Hepatocyte (in vitro differentiated cells): ENCODE data around the gene SELENOW. TPM values are rescaled to one million over a fixed set of nuclear protein-coding genes. Genes with fewer than 3 reads are reported as not detected.
"Not testable (repeated sequence)": the region's sequence is repeated elsewhere in the genome, so short reads cannot be mapped to it uniquely, and the experiment has no call there.

Experiments
- DNase-seq: peaks from one replicate; pipeline ENCODE4 v3.0.0-alpha.2; 2016; ENCODE audit warnings: low spot score
- H2AFZ ChIP-seq: fragments of 200-600 bp; sonication (generic); 2 replicates; pipeline ENCODE4 v1.6.0; 2016; ENCODE audit warnings: antibody characterized with exemption, mild to moderate bottlenecking
- H3K27ac ChIP-seq: fragments of 200-600 bp; sonication (generic); 2 replicates; pipeline ENCODE4 v1.5.1; 2016; ENCODE audit warnings: mild to moderate bottlenecking
- H3K27me3 ChIP-seq: fragments of 200-600 bp; sonication (generic); 2 replicates; pipeline ENCODE4 v1.6.1; 2016
- H3K36me3 ChIP-seq: fragments of 200-600 bp; sonication (generic); replicated peaks from 2 replicates; pipeline ENCODE4 v1.5.1; 2016; ENCODE audit warnings: low read depth; ENCODE audit not compliant: insufficient read depth
- H3K4me1 ChIP-seq: fragments of 200-600 bp; sonication (generic); 2 replicates; pipeline ENCODE4 v1.5.1; 2016; ENCODE audit warnings: mild to moderate bottlenecking, moderate library complexity; ENCODE audit not compliant: insufficient read depth
- H3K4me2 ChIP-seq: fragments of 200-600 bp; sonication (generic); 2 replicates; pipeline ENCODE4 v1.6.0; 2016
- H3K4me3 ChIP-seq: fragments of 200-600 bp; sonication (generic); 2 replicates; pipeline ENCODE4 v1.5.1; 2016; ENCODE audit warnings: mild to moderate bottlenecking
- H3K79me2 ChIP-seq: fragments of 200-600 bp; sonication (generic); 2 replicates; pipeline ENCODE4 v1.6.0; 2017; ENCODE audit warnings: mild to moderate bottlenecking
- H3K9me2 ChIP-seq: fragments of 200-600 bp; sonication (generic); replicated peaks from 2 replicates; pipeline ENCODE4 v1.6.0; 2017; ENCODE audit warnings: mild to moderate bottlenecking; ENCODE audit not compliant: insufficient read depth
- H3K9me3 ChIP-seq: fragments of 200-600 bp; sonication (generic); 2 replicates; pipeline ENCODE4 v1.5.1; 2016; ENCODE audit warnings: low read depth, mild to moderate bottlenecking
- H4K20me1 ChIP-seq: fragments of 200-600 bp; sonication (generic); 2 replicates; pipeline ENCODE4 v1.6.0; 2016; ENCODE audit warnings: mild to moderate bottlenecking; ENCODE audit not compliant: insufficient read depth, poor library complexity, severe bottlenecking
- EZH2 ChIP-seq: fragments of 200-600 bp; sonication (generic); IDR thresholded peaks from 2 replicates; pipeline ENCODE4 v1.6.1; 2016; ENCODE audit warnings: antibody characterized with exemption, mild to moderate bottlenecking, borderline replicate concordance
- EZH2phosphoT487 ChIP-seq: fragments of 200-600 bp; sonication (generic); IDR thresholded peaks from one replicate; pipeline ENCODE4 v1.6.1; 2018; ENCODE audit warnings: antibody characterized with exemption, mild to moderate bottlenecking, low read depth, moderate library complexity; ENCODE audit not compliant: unreplicated experiment, severe bottlenecking
- WGBS: methylation state at CpG from one replicate; pipeline ENCODE4 v1.1.6; 2016; ENCODE audit warnings: low lambda C conversion rate; ENCODE audit errors: missing lambda C conversion rate; 5-methylcytosine and 5-hydroxymethylcytosine counted together
- polyA plus RNA-seq: library from polyadenylated mRNA; unstranded; fragments of >200 nt; fragmentation: Nextera tagmentation; extraction: Ambion mirVana; gene quantifications from 2 replicates; pipeline ENCODE4 v1.2.1, GENCODE V29; 2016
- total RNA-seq: library from RNA; depleted of rRNA; stranded (reverse); fragments of >200 nt; gene quantifications from 2 replicates; pipeline ENCODE4 v1.2.3, GENCODE V29; 2014
- TF ChIP-seq, protein P1 (sequence below): fragments of 200-600 bp; sonication (generic); IDR thresholded peaks from 2 replicates; pipeline ENCODE4 v1.5.1; 2016; ENCODE audit warnings: antibody characterized with exemption, mild to moderate bottlenecking; ENCODE audit not compliant: poor library complexity

The SELENOW gene
- total and polyA plus RNA-seq, 2 experiments from 2014 or later: 140 to 217 TPM

DNA sequence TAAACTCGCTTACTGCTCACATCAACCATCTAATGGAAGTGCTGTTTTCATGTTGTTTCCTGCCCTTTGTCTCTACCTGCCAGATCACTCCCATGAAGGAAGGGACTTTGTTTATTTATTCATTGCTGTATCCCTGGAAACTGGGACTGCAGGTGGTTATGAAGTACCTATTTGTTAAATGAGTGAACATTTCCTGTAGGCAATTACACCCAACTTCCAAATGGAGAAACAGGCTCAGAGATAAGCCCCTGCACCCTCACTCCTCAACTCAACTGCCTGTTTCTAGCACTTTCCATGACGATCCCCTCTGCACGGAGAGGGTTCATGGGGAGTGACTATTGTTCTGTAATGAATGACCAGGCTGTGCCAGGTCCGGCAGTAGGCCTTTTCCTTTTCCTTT, 1.9 kb upstream of the SELENOW start:
- H3K4me3 ChIP-seq: no peak overlapping the region
- H3K27ac ChIP-seq: peak overlapping the region; percentile 99
- peak; percentile 56 for DNase-seq
- no peak overlapping the region for H2AFZ ChIP-seq
- H3K9me2 ChIP-seq: no peaks in the 10 kb centered on the region
- no peaks in the 10 kb centered on the region for H3K9me3 ChIP-seq
- TF ChIP-seq EZH2phosphoT487 (no peak), EZH2 (no peak)
- TF ChIP-seq, protein P1, sequence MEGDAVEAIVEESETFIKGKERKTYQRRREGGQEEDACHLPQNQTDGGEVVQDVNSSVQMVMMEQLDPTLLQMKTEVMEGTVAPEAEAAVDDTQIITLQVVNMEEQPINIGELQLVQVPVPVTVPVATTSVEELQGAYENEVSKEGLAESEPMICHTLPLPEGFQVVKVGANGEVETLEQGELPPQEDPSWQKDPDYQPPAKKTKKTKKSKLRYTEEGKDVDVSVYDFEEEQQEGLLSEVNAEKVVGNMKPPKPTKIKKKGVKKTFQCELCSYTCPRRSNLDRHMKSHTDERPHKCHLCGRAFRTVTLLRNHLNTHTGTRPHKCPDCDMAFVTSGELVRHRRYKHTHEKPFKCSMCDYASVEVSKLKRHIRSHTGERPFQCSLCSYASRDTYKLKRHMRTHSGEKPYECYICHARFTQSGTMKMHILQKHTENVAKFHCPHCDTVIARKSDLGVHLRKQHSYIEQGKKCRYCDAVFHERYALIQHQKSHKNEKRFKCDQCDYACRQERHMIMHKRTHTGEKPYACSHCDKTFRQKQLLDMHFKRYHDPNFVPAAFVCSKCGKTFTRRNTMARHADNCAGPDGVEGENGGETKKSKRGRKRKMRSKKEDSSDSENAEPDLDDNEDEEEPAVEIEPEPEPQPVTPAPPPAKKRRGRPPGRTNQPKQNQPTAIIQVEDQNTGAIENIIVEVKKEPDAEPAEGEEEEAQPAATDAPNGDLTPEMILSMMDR: no peak
- no peaks in the 10 kb centered on the region for H3K36me3 ChIP-seq
- H3K4me2 ChIP-seq: no peak overlapping the region
- peaks cover 3% of the 10 kb centered on the region for H4K20me1 ChIP-seq
- H3K27me3 ChIP-seq: no peaks in the 10 kb centered on the region
- peaks cover 7% of the 10 kb centered on the region for H3K4me1 ChIP-seq
- peaks cover 33% of the 10 kb centered on the region for H3K79me2 ChIP-seq
- WGBS: 66% methylated on average over 4 of the region's 4 CpGs

DNA sequence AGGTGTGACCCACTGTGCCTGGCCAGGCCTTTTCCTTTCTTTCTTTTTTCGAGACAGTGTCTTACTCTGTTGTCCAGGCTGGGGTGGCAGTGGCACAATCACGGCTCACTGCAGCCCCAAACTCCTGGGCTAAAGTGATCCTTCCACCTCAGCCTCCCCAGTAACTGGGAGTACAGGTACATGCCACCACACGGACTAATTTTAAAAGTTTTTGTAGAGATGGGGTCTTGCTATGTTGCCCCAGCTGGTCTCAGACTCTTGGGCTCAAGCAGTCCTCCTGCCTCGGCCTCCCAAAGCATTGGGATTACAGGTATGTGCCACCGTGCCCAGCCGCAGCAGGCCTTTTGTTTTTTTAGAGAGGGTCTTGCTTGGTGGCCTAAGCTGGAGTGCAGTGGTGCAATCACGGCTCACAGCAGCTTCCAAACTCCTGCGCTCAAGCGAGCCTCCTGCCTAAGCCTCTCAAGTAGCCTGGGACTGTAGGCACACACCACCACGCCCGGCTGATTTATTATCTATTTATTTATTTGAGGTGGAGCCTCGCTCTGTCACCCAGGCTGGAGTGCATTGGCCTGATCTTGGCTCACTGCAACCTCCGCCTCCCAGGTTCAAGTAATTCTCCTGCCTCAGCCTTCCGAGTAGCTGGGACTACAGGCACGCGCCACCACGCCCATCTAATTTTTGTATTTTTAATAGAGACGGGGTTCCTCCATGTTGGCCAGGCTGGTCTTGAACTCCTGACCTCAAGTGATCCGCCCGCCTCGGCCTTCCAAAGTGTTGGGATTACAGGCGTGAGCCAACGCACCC, 1.1 kb upstream of the SELENOW start:
- DNase-seq, H3K4me1 ChIP-seq, H3K36me3 ChIP-seq, H3K9me2 ChIP-seq, H3K27me3 ChIP-seq, H3K9me3 ChIP-seq, H4K20me1 ChIP-seq: not testable (repeated sequence)
- Histone ChIP-seq H2AFZ (peak overlapping the region; percentile 97), H3K79me2 (peaks cover 33% of the 10 kb centered on the region), H3K4me3 (peak overlapping the region; percentile 99), H3K27ac (peak overlapping the region; percentile 99), H3K4me2 (peak overlapping the region; percentile 94)
- WGBS: 80% methylated on average over 22 of the region's 23 CpGs

DNA sequence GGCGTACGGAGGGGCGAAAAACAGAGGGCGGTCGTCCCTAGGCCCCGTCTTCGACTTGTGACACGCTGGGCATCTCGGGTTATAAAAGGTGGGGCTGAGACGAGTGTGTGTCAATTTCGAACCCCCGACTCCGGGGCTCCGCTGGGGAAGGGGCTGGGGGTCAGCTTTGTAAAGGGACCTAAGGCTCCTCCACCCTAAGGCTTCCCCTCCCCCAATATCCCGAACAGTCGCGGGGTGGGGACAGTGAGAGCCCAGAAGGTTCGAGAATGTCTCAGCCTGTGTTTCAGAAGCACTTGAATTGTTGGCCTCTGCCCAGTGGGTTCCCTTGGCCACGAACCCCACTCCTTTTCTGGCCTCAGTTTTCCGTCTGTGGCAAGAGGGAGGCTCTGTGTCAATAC, 450 bp downstream of the SELENOW start:
- H3K4me1 ChIP-seq: peaks cover 7% of the 10 kb centered on the region
- peaks cover 3% of the 10 kb centered on the region for H4K20me1 ChIP-seq
- H3K79me2 ChIP-seq: peaks cover 33% of the 10 kb centered on the region
- DNase-seq: peak; percentile 38
- H3K27me3 ChIP-seq: no peaks in the 10 kb centered on the region
- peak overlapping the region; percentile 94 for H3K4me2 ChIP-seq
- H3K9me3 ChIP-seq: no peaks in the 10 kb centered on the region
- WGBS: 2% methylated on average over 10 of the region's 20 CpGs
- no peaks in the 10 kb centered on the region for H3K36me3 ChIP-seq
- H3K4me3 ChIP-seq: peak overlapping the region; percentile 99
- H3K9me2 ChIP-seq: no peaks in the 10 kb centered on the region
- TF ChIP-seq EZH2phosphoT487: no peak
- TF ChIP-seq, protein P1: no peak
- TF ChIP-seq EZH2: no peak
- peak overlapping the region; percentile 99 for H3K27ac ChIP-seq
- H2AFZ ChIP-seq: peak overlapping the region; percentile 97

DNA sequence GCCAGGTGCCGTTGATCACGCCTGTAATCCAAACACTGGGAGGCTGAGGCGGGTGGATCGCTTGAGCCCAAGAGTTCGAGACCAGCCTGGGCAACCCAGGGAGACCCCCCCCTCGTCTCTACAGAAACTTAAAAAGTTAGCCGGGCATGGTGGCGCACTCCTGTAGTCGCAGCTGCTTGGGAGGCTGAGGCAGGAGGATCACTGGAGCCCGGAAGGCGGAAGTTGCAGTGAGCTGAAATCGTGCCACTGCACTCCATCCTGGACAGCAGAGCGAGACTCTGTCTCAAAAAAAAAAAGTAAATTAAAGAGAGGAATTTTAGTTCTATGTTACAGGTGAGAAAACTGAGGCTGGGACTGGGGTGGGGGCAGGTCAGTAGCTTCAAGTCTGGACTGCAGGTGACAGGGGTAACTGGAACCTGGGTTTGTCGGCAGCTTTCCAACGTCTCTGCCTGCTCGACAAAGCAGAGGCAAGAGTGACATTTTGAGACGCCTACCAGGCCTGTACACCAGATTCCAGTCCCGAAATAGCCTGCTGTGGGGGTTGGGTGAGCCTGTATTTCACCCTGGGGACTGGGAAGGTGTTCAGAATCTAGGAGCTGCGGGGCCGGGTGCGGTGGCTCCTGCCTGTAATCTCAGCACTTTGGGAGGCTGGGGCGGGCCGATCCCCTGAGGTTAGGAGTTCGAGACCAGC, 1.2 kb downstream of the SELENOW start:
- Histone ChIP-seq H3K79me2 (peaks cover 33% of the 10 kb centered on the region), H3K27me3 (no peaks in the 10 kb centered on the region), H3K4me1 (peaks cover 7% of the 10 kb centered on the region), H3K27ac (no peak overlapping the region), H3K4me3 (peak overlapping the region; percentile 4), H3K9me3 (no peaks in the 10 kb centered on the region), H3K36me3 (no peaks in the 10 kb centered on the region), H3K4me2 (peak overlapping the region; percentile 94), H4K20me1 (peaks cover 3% of the 10 kb centered on the region), H2AFZ (no peak overlapping the region), H3K9me2 (no peaks in the 10 kb centered on the region)
- TF ChIP-seq EZH2phosphoT487 (no peak), EZH2 (no peak)
- TF ChIP-seq, protein P1: no peak
- 53% methylated on average over 24 of the region's 24 CpGs for WGBS
- peak; percentile 29 for DNase-seq
